ENCODE data around the gene CARD9. TPM values are rescaled to one million over a fixed set of nuclear protein-coding genes. Genes with fewer than 3 reads are reported as not detected.

The CARD9 gene
- total RNA-seq, 1 donor from 2014 or later = 1.9 TPM

GRCh38 chr9:136344544-136345280, 28.8 kb downstream of the CARD9 start:
- H3K27me3 ChIP-seq (ENCODE audit: control insufficient read depth, insufficient read depth, low read length) = peaks cover 9% of the 10 kb centered on the region
- TF ChIP-seq, protein P1, sequence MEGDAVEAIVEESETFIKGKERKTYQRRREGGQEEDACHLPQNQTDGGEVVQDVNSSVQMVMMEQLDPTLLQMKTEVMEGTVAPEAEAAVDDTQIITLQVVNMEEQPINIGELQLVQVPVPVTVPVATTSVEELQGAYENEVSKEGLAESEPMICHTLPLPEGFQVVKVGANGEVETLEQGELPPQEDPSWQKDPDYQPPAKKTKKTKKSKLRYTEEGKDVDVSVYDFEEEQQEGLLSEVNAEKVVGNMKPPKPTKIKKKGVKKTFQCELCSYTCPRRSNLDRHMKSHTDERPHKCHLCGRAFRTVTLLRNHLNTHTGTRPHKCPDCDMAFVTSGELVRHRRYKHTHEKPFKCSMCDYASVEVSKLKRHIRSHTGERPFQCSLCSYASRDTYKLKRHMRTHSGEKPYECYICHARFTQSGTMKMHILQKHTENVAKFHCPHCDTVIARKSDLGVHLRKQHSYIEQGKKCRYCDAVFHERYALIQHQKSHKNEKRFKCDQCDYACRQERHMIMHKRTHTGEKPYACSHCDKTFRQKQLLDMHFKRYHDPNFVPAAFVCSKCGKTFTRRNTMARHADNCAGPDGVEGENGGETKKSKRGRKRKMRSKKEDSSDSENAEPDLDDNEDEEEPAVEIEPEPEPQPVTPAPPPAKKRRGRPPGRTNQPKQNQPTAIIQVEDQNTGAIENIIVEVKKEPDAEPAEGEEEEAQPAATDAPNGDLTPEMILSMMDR (IDR thresholded peaks at IDR 0.05; ENCODE audit: insufficient read depth, low read length, poor library complexity, severe bottlenecking) = no peak
- no peak for DNase-seq (ENCODE audit: low read depth)
- H3K4me3 ChIP-seq (ENCODE audit: low read depth, low read length) = no peak overlapping the region
- no peaks in the 10 kb centered on the region for H3K36me3 ChIP-seq (ENCODE audit: control insufficient read depth, insufficient read depth, low read length)

GRCh38 chr9:136343884-136344269, 29.6 kb downstream of the CARD9 start:
- TF ChIP-seq, protein P1 (IDR thresholded peaks at IDR 0.05; ENCODE audit: insufficient read depth, low read length, poor library complexity, severe bottlenecking) = no peak
- no peak for DNase-seq (ENCODE audit: low read depth)
- Histone ChIP-seq H3K36me3 (ENCODE audit: control insufficient read depth, insufficient read depth, low read length) (no peaks in the 10 kb centered on the region), H3K27me3 (ENCODE audit: control insufficient read depth, insufficient read depth, low read length) (peaks cover 7% of the 10 kb centered on the region), H3K4me3 (ENCODE audit: low read depth, low read length) (no peak overlapping the region)

- TF ChIP-seq, protein P1 (IDR thresholded peaks at IDR 0.05; ENCODE audit: insufficient read depth, low read length, poor library complexity, severe bottlenecking) = no peak
- Histone ChIP-seq H3K4me3 (ENCODE audit: low read depth, low read length) (no peak overlapping the region), H3K27me3 (ENCODE audit: control insufficient read depth, insufficient read depth, low read length) (peaks cover 3% of the 10 kb centered on the region), H3K36me3 (ENCODE audit: control insufficient read depth, insufficient read depth, low read length) (no peaks in the 10 kb centered on the region)
- DNase-seq (ENCODE audit: low read depth) = no peak
Observed at GRCh38 chr9:136343121-136343883, 30.2 kb downstream of the CARD9 start.

- DNase-seq (ENCODE audit: low read depth) = no peak
- peak overlapping the region; percentile 38 for H3K4me3 ChIP-seq (ENCODE audit: low read depth, low read length)
- H3K36me3 ChIP-seq (ENCODE audit: control insufficient read depth, insufficient read depth, low read length) = no peaks in the 10 kb centered on the region
- TF ChIP-seq, protein P1 (IDR thresholded peaks at IDR 0.05; ENCODE audit: insufficient read depth, low read length, poor library complexity, severe bottlenecking) = no peak
- no peaks in the 10 kb centered on the region for H3K27me3 ChIP-seq (ENCODE audit: control insufficient read depth, insufficient read depth, low read length)
Observed at GRCh38 chr9:136342181-136343120, 31.0 kb downstream of the CARD9 start.

DNA sequence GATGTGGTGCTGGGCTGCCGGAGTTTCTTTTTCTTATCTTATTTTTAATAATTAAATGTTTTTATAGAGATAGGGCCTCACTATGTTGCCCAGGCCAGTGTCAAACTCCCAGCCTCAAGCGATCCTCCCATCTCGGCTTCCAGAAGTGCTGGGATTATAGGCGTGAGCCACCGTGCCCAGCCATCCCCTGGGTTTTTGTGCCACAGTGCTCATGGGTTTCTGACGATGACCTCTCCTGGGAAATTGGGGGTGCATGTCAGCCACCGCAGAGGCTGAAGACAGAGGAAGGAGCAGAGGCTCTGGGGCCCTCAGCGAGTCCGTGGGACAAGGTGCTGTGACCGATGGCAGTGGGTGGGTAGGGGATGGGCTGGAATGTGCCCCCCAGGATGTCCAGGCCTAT, 31.7 kb downstream of the CARD9 start:
- H3K4me3 ChIP-seq (ENCODE audit: low read depth, low read length) = no peak overlapping the region
- no peak for DNase-seq (ENCODE audit: low read depth)
- H3K27me3 ChIP-seq (ENCODE audit: control insufficient read depth, insufficient read depth, low read length) = no peaks in the 10 kb centered on the region
- H3K36me3 ChIP-seq (ENCODE audit: control insufficient read depth, insufficient read depth, low read length) = no peaks in the 10 kb centered on the region
- TF ChIP-seq, protein P1 (IDR thresholded peaks at IDR 0.05; ENCODE audit: insufficient read depth, low read length, poor library complexity, severe bottlenecking) = no peak

Data from kidney epithelial cell (primary cell).